Activated CD4-positive, alpha-beta T cell treated with anti-CD3 and anti-CD28 coated beads for 48 hours (primary cell): Measurements from ENCODE around the gene CD59.
"Not testable (repeated sequence)": the region's sequence is repeated elsewhere in the genome, so short reads cannot be mapped to it uniquely, and the experiment has no call there.

ENCODE experiments used
- DNase-seq: peaks from one replicate; pipeline ENCODE4 v3.0.0-alpha.2; 2020

The CD59 gene

DNA sequence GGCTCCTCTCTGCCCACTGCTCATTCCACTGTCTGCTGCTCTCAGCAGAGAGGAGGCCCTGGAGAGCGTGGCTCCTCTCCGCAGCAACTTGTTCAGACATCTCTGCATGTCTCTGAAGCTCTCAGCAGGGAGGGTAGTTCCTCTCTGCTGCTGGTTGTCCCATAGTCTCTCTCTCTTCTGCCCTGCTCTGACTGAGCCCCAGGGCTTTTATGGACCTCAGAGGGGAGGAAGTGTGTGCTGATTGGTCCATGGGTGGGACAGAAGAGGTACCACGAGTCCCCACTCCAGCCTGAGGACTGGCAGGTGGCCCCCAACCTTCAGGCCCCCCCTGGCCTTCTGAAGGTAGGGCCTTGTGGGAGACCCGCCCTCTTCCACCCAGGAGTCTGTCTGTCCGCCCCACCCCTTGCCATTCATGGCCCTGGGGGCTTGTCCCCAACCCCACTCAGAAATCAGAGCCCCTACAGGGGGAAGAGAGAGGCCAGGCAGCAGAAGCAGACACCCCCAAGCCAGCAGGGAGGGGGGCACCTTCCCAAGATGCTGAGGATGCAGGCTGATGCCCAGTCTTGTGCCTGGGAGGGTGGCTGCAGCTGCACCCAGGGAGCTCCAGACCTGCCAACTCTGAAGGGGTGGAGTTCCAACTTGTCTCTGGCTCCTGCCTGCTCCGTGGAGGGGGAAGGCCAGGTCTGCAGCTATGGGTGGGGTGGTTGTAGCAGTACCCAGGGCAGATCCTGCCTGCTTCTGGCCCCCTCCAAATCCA, 70.7 kb downstream of the CD59 start:
- no peak for DNase-seq

DNA sequence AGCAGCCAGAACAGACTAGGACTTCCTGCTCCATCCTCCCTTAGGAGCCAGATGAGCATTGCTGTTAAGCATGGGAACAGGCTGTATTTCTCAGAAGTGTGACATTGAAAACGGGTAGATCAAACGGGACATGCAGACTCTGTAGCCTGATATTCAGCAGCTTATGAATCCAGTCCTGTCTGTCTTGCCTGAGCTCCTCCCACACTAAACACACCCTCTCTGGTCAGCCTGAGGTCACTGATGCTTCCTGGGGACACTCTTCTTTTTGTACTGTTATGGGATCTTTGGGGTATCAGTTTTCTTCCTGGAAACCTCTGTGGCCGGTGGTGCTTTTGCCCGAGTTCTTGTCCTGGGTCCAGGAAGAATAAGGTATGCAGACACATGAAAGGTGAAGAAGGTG, 71.4 kb downstream of the CD59 start:
- DNase-seq = no peak

GRCh38 chr11:33664166-33664565, 72.1 kb downstream of the CD59 start:
- DNase-seq = no peak

GRCh38 chr11:33663121-33663520, 73.1 kb downstream of the CD59 start:
- no peak for DNase-seq

DNA sequence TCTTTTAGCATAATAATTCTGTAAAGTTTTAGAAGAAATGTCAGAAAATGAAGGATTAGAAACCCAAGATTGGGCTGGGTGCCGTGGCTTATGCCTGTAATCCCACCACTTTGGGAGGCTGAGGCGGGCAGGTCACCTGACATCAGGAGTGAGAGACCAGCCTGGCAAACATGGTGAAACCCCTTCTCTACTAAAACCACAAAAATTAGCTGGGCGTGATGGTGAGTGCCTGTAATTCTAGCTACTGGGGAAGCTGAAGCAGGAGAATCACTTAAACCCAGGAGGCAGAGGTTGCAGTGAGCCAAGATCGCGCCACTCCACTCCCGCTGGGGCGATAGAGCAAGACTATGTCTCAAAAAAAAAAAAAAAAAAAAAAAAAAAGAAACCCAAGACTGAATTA, 74.7 kb downstream of the CD59 start:
- DNase-seq = not testable (repeated sequence)

DNA sequence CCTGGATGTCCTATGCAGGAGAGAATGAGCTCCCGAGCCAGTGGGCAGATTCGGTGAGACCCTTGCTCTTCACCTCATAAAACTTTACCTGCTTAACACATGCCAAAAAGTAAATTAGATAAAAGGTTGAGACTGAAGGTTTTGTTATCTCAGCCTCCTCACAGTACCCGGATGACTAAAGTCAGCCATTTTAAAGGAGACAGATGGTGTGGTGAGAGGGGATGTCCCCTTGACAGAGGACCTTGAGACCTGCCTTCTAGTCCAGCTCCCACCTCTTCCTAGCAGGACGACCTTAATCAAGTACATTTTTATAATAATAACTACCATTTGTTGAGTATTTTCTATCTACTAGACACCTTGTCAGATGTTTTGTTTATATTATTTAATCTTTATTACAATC, 75.3 kb downstream of the CD59 start:
- no peak for DNase-seq

- DNase-seq = no peak
Measured at GRCh38 chr11:33659370-33660139, 76.7 kb downstream of the CD59 start.

DNA sequence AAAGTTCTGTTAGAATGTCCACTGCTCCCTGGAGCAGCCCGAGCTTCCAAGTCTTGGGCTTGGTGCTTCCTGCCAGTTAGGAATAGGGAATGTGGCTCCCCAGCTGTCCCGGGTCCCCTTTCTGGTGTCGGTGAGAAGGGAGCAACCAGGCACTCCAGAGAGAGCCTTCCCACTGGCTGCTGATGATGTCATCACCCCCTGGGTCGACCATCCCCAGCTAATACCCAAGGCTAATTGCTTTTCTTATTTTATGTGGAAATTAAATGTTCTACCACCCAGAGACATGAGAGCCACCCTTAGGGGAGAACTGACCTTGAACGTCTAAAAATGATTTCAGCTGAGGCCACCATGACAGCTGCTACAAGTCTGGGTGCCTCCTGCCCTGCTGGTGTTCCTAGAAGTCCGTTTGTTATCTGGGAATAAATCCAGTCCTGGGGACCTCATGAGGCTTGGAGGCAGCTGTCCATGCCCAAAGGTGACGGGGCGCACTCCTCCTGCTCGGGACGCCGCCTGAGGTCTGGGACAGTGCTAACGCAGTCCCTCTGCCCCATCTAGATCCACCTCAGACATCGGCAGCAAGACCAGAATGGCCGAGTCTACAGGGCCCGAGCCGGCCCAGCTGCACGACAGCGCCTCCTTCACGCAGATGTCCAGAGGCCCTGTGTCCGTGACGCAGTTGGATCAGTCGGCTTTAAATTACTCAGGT, 77.9 kb downstream of the CD59 start:
- no peak for DNase-seq

DNA sequence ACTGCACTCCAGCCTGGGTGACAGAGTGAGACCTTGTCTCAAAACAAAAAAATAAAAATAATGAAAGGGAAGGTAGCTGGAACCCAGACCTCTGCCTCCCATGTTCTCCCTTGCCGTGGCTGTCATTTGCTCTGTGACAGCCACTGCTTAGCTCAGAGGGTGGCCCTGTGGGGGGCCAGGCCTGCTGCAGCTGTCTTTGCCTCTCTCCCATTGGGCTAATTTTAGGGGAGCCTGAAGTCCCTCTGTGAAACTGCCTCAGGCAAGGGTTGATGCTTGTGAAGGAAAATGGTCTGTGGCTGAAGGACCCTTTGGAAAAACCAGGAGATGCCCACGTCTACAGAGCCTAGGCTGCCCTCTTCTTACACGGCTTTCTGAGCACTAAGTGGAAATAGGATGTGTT, 78.5 kb downstream of the CD59 start:
- DNase-seq = no peak

DNA sequence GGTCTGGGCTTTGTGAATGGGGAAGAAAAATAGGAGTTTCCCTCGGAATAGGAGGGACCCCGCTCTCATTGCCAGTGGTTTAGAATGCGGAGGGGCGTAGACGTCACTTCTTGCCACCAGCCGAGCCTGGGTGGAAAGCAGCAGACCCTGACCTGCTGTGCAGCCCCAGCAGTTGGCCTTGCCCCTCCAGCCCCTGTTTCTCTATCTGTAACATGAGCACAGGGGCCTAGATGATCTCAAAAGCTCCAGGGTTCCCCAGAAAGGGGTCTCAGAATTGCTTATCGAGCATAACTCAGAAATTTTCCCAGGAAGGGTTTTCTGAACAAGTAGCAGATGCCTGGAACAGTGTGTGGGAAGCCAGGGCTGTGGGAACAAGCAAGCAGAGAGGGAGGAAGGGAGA, 79.5 kb downstream of the CD59 start:
- DNase-seq = no peak

DNA sequence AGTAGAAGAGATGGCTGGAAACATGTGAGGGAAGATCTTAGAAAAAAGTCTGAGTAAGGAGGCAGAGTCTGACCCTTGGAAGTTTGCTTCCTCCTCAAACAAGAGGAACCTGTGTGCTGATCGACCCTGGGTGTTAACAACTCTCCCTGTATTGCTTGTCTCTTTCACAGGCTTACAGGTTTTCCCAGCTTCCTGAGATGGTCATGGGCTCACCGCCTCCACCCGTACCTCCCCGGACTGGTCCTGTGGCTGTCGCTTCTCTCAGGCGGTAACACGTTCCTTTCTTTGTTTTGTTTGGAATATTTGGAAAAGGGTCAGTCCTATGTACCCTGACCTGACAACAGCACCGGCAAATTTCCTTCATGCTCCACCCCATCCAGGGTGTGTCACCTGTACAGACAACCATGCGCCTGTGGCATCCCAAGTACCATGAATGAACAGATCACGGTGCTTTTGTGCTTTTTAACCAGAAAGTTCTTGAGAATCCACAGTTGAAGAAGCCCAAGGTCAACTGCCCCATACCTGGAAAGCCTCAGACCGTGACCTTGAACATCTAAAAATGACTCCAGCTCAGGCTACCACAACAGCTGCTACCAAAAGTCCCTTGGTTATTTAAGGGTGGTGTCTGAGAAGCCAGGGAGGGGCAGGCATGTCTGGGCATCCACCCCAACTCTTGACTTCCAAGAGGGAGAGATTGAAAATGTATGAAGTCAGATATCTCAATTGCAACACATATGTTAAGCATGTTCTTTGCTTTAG, 80.2 kb downstream of the CD59 start:
- DNase-seq = no peak

DNA sequence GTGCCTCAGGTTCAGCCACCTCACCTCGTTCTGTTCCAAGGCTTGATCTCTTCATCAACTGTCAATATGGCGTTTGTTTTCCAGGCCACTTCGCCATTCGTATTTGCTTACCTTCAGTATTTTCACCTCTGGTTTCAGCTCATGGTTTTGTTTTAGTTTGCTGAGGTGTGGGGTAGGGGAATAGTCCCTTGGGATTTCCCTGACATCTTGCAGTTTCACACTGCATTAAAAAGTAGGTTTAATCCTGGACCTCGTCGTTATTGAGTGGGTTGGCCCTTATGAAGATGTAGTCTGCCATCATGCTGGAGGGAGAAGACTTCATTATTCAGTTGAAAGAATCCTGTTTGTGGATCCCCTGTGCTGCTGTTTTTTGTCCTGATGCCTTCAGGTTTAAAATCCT, 81.6 kb downstream of the CD59 start:
- no peak for DNase-seq
